DMS53 (cell line): ENCODE measurements around the gene HSPBP1.
"Not testable (repeated sequence)": the region's sequence is repeated elsewhere in the genome, so short reads cannot be mapped to it uniquely, and the experiment has no call there.

ENCODE experiments used
- DNase-seq: peaks from one replicate; lab custom pipeline; 2025; lab: John Stamatoyannopoulos, UW

The HSPBP1 gene

GRCh38 chr19:55239004-55239403, 40.9 kb downstream of the HSPBP1 start:
- no peak for DNase-seq

GRCh38 chr19:55238030-55238429, 41.9 kb downstream of the HSPBP1 start:
- no peak for DNase-seq

- no peak for DNase-seq
Measured at GRCh38 chr19:55232986-55233385, 46.9 kb downstream of the HSPBP1 start.

GRCh38 chr19:55232286-55232602, 47.7 kb downstream of the HSPBP1 start:
- no peak for DNase-seq

- no peak for DNase-seq
Measured at GRCh38 chr19:55231391-55232285, 48.3 kb downstream of the HSPBP1 start.

- no peak for DNase-seq
Measured at GRCh38 chr19:55230780-55231179, 49.1 kb downstream of the HSPBP1 start.

GRCh38 chr19:55230329-55230728, 49.6 kb downstream of the HSPBP1 start:
- no peak for DNase-seq

- DNase-seq: no peak
Measured at GRCh38 chr19:55229789-55230182, 50.1 kb downstream of the HSPBP1 start.

- no peak for DNase-seq
Measured at GRCh38 chr19:55229145-55229788, 50.6 kb downstream of the HSPBP1 start.

- no peak for DNase-seq
Measured at GRCh38 chr19:55228403-55229031, 51.4 kb downstream of the HSPBP1 start, which contains the start of gene TMEM86B. TSS of gene TMEM86B (minus strand) at chr19:55228763. CDS start at chr19:55228741, 22 bp downstream.

- no peak for DNase-seq
Measured at GRCh38 chr19:55228015-55228391, 51.9 kb downstream of the HSPBP1 start.

GRCh38 chr19:55227241-55228014, 52.5 kb downstream of the HSPBP1 start:
- DNase-seq: no peak

GRCh38 chr19:55226788-55227187, 53.1 kb downstream of the HSPBP1 start:
- no peak for DNase-seq

GRCh38 chr19:55226273-55226672, 53.6 kb downstream of the HSPBP1 start:
- no peak for DNase-seq

- no peak for DNase-seq
Measured at GRCh38 chr19:55225415-55225958, 54.4 kb downstream of the HSPBP1 start.

GRCh38 chr19:55224679-55225414, 55.1 kb downstream of the HSPBP1 start:
- not testable (repeated sequence) for DNase-seq

- DNase-seq: no peak
Measured at GRCh38 chr19:55224038-55224665, 55.8 kb downstream of the HSPBP1 start.

- no peak for DNase-seq
Measured at GRCh38 chr19:55223291-55224037, 56.4 kb downstream of the HSPBP1 start.

GRCh38 chr19:55220525-55220924, 59.4 kb downstream of the HSPBP1 start:
- no peak for DNase-seq
